CD14-positive monocyte (primary cell): Measurements from ENCODE around the gene ITPR3. TPM values are rescaled to one million over a fixed set of nuclear protein-coding genes. Genes with fewer than 3 reads are reported as not detected.
A peak's percentile ranks its signal among the peaks of the same experiment; 100 is the strongest.

Experiments
- DNase-seq, 3 donors: peaks; one replicate each; pipeline ENCODE4 v3.0.0-alpha.2; 2011 to 2022
- H2AFZ ChIP-seq: 2 replicates; pipeline ENCODE4 v1.6.0; 2012; ENCODE audit warnings: mild to moderate bottlenecking, low read depth, low read length, inconsistent platforms; ENCODE audit not compliant: insufficient read depth, poor library complexity, severe bottlenecking
- H3K27ac ChIP-seq, 2 donors: 1 replicate in 1 of 2; 2 replicates in 1 of 2; pipeline ENCODE4 v1.5.1; 2012 to 2013; ENCODE audit warnings: low read length in 2 of 2, control low read depth in 1 of 2, inconsistent platforms in 1 of 2, low read depth in 1 of 2, mild to moderate bottlenecking in 1 of 2
- H3K27me3 ChIP-seq, 2 donors: one replicate each; pipeline versions ENCODE4 v1.6.0 to v1.6.1; 2011 to 2013; ENCODE audit warnings: low read length in 2 of 2; ENCODE audit not compliant: control insufficient read depth in 2 of 2, insufficient read depth in 2 of 2
- H3K36me3 ChIP-seq, 2 donors: replicated peaks in 1 of 2; 1 replicate in 1 of 2; 2 replicates in 1 of 2; pipeline versions ENCODE4 v1.5.1 to v1.6.1; 2012 to 2013; ENCODE audit warnings: low read length in 2 of 2, control low read depth in 1 of 2, inconsistent platforms in 1 of 2, mild to moderate bottlenecking in 1 of 2; ENCODE audit not compliant: insufficient read depth in 2 of 2, control insufficient read depth in 1 of 2
- H3K4me1 ChIP-seq, 2 donors: 1 replicate in 1 of 2; 2 replicates in 1 of 2; pipeline versions ENCODE4 v1.5.1 to v1.6.1; 2012 to 2013; ENCODE audit warnings: low read length in 2 of 2, control low read depth in 1 of 2, inconsistent platforms in 1 of 2, mild to moderate bottlenecking in 1 of 2, moderate library complexity in 1 of 2; ENCODE audit not compliant: insufficient read depth in 2 of 2, control insufficient read depth in 1 of 2
- H3K4me2 ChIP-seq: replicated peaks from 2 replicates; pipeline ENCODE3; 2012; ENCODE audit warnings: low read length, moderate library complexity, mild to moderate bottlenecking; ENCODE audit not compliant: poor library complexity, severe bottlenecking; ENCODE audit errors: extremely low read depth
- H3K4me3 ChIP-seq, 3 experiments: fragments of 200-600 bp in 1 of 3; sonication (generic) in 1 of 3; replicated peaks in 1 of 3; 1 replicate in 2 of 3; 2 replicates in 1 of 3; pipeline ENCODE4 v1.5.1; 2011 to 2013; ENCODE audit warnings: low read length in 3 of 3, mild to moderate bottlenecking in 3 of 3, control low read depth in 2 of 3, low read depth in 2 of 3, inconsistent platforms in 1 of 3, moderate library complexity in 1 of 3
- H3K79me2 ChIP-seq: 2 replicates; pipeline ENCODE4 v1.6.0; 2012; ENCODE audit warnings: mild to moderate bottlenecking, control low read depth, inconsistent platforms, low read length, moderate library complexity; ENCODE audit not compliant: insufficient read depth
- H3K9ac ChIP-seq: 2 replicates; pipeline ENCODE4 v1.6.0; 2017; ENCODE audit warnings: low read length, mild to moderate bottlenecking; ENCODE audit not compliant: insufficient read depth, poor library complexity, severe bottlenecking
- H3K9me3 ChIP-seq, 2 donors: replicated peaks in 1 of 2; 1 replicate in 1 of 2; 2 replicates in 1 of 2; pipeline versions ENCODE4 v1.5.1 to v1.6.1; 2012 to 2013; ENCODE audit warnings: low read length in 2 of 2, control low read depth in 1 of 2; ENCODE audit not compliant: control insufficient read depth in 1 of 2, insufficient read depth in 1 of 2
- H4K20me1 ChIP-seq: 2 replicates; pipeline ENCODE4 v1.6.0; 2012; ENCODE audit warnings: mild to moderate bottlenecking, low read length, control low read depth, moderate library complexity; ENCODE audit not compliant: insufficient read depth
- H3K27ac Mint-ChIP-seq, 7 donors: one replicate each; pipeline ENCODE4 v1.8.0; 2020; ENCODE audit warnings: mild to moderate bottlenecking in 7 of 7, mixed read lengths in 7 of 7, moderate library complexity in 6 of 7, inconsistent platforms in 2 of 7
- H3K27me3 Mint-ChIP-seq, 3 donors: one replicate each; pipeline ENCODE4 v1.8.0; 2021 to 2022; ENCODE audit warnings: low read depth in 3 of 3, mild to moderate bottlenecking in 3 of 3, mixed read lengths in 3 of 3, moderate library complexity in 3 of 3, inconsistent platforms in 1 of 3
- H3K36me3 Mint-ChIP-seq, 2 donors: one replicate each; pipeline ENCODE4 v1.8.0; 2020; ENCODE audit warnings: mixed read lengths in 2 of 2, inconsistent platforms in 1 of 2, mild to moderate bottlenecking in 1 of 2
- H3K4me1 Mint-ChIP-seq: one replicate; pipeline ENCODE4 v1.8.0; 2020; ENCODE audit warnings: mild to moderate bottlenecking, mixed read lengths
- H3K4me3 Mint-ChIP-seq, 2 donors: one replicate each; pipeline ENCODE4 v1.8.0; 2020; ENCODE audit warnings: mild to moderate bottlenecking in 2 of 2, mixed read lengths in 2 of 2, moderate library complexity in 1 of 2
- H3K9me3 Mint-ChIP-seq, 7 donors: one replicate each; pipeline ENCODE4 v1.8.0; 2020 to 2022; ENCODE audit warnings: mixed read lengths in 7 of 7, mild to moderate bottlenecking in 6 of 7, moderate library complexity in 6 of 7, inconsistent platforms in 2 of 7
- CTCF ChIP-seq: fragments of 200-600 bp; IDR thresholded peaks from one replicate; pipeline ENCODE4 v1.8.0; 2022; ENCODE audit warnings: antibody characterized with exemption, mild to moderate bottlenecking
- WGBS: methylation state at CpG from one replicate; pipeline ENCODE4 v1.1.5; 2013; ENCODE audit warnings: missing lambda C conversion rate; ENCODE audit not compliant: insufficient coverage; 5-methylcytosine and 5-hydroxymethylcytosine counted together
- intact Hi-C, 2 donors: fragments of 100-400 bp; cut with micrococcal nuclease; formaldehyde crosslinking; loops; one replicate each; pipeline versions ENCODE4 v1.15.0 to v1.15.1; 2023
- polyA plus RNA-seq, 3 donors: library from polyadenylated mRNA; depleted of rRNA in 1 of 3; unstranded in 2 of 3; stranded (reverse) in 1 of 3; fragments of 300-500 nt in 2 of 3; fragments of >200 nt in 1 of 3; fragmentation: Illumina TruSeq in 2 of 3; gene quantifications; 1 replicate in 2 of 3; 2 replicates in 1 of 3; pipeline ENCODE4 v1.2.3, GENCODE V29; 2012 to 2021

The ITPR3 gene
- polyA plus RNA-seq, 3 donors, result 1.8 TPM; not detected in 2

- H2AFZ ChIP-seq, result no peak overlapping the region
- TF ChIP-seq CTCF, result no peak
- no peak overlapping the region for H3K4me3 ChIP-seq
- H3K36me3 Mint-ChIP-seq, result peaks cover 40 to 56% of the 10 kb centered on the region in 2 donors
- H3K79me2 ChIP-seq, result no peaks in the 10 kb centered on the region
- intact Hi-C loops, result no loop called here
- peak overlapping the region; percentile 21 for H3K9ac ChIP-seq
- no peak overlapping the region for H3K4me2 ChIP-seq
- WGBS, result 0% methylated on average over 9 of the region's 10 CpGs
- H3K27ac ChIP-seq, result no peak overlapping the region
- no peak overlapping the region for H3K4me3 Mint-ChIP-seq
- H3K36me3 ChIP-seq, result peaks cover 14 to 30% of the 10 kb centered on the region in 2 donors
- no peaks in the 10 kb centered on the region for H4K20me1 ChIP-seq
- DNase-seq, result peak in 2 of 3 donors; percentile 10 to 51
- H3K4me1 ChIP-seq, result peaks cover 4 to 10% of the 10 kb centered on the region in 2 donors
- no peaks in the 10 kb centered on the region for H3K27me3 ChIP-seq
- no peaks in the 10 kb centered on the region for H3K9me3 Mint-ChIP-seq
- H3K27me3 Mint-ChIP-seq, result peaks cover 0 to 4% (median 0%) of the 10 kb centered on the region in 3 donors
- no peaks in the 10 kb centered on the region for H3K9me3 ChIP-seq
- H3K27ac Mint-ChIP-seq, result peak overlapping the region in 6 of 7 donors; percentile 5 to 82 (median 58)
- peaks cover 18% of the 10 kb centered on the region for H3K4me1 Mint-ChIP-seq
These were observed 71.6 kb downstream of the ITPR3 start for GRCh38 chr6:33692760-33693158.

GRCh38 chr6:33693186-33694105, 72.3 kb downstream of the ITPR3 start:
- TF ChIP-seq CTCF, result no peak
- peaks cover 18 to 37% of the 10 kb centered on the region in 2 donors for H3K36me3 ChIP-seq
- H3K9me3 ChIP-seq, result no peaks in the 10 kb centered on the region
- no peaks in the 10 kb centered on the region for H4K20me1 ChIP-seq
- no peak overlapping the region for H3K4me3 ChIP-seq
- H3K27ac ChIP-seq, result no peak overlapping the region
- WGBS, result 74% methylated on average over 20 of the region's 28 CpGs
- H3K79me2 ChIP-seq, result no peaks in the 10 kb centered on the region
- peaks cover 0 to 4% (median 0%) of the 10 kb centered on the region in 3 donors for H3K27me3 Mint-ChIP-seq
- peaks cover 18% of the 10 kb centered on the region for H3K4me1 Mint-ChIP-seq
- no peak overlapping the region for H2AFZ ChIP-seq
- peak overlapping the region in 2 of 7 donors; percentile 45 to 74 for H3K27ac Mint-ChIP-seq
- no peak overlapping the region for H3K4me2 ChIP-seq
- no peaks in the 10 kb centered on the region for H3K9me3 Mint-ChIP-seq
- H3K9ac ChIP-seq, result peak overlapping the region; percentile 21
- no peak overlapping the region for H3K4me3 Mint-ChIP-seq
- intact Hi-C loops, result no loop called here
- H3K36me3 Mint-ChIP-seq, result peaks cover 47 to 62% of the 10 kb centered on the region in 2 donors
- no peaks in the 10 kb centered on the region for H3K27me3 ChIP-seq
- no peak for DNase-seq
- H3K4me1 ChIP-seq, result peaks cover 4 to 10% of the 10 kb centered on the region in 2 donors
